GM19023 (cell line): ENCODE data around the gene XPR1.
A peak's percentile ranks its signal among the peaks of the same experiment; 100 is the strongest.

ENCODE experiments used
- ATAC-seq: cut with Tn5 transposase; IDR thresholded peaks from one replicate; pipeline ENCODE4 v1.9.1; 2021; ENCODE audit warnings: mild to moderate bottlenecking, moderate library complexity; ENCODE audit not compliant: unreplicated experiment

Gene XPR1

DNA sequence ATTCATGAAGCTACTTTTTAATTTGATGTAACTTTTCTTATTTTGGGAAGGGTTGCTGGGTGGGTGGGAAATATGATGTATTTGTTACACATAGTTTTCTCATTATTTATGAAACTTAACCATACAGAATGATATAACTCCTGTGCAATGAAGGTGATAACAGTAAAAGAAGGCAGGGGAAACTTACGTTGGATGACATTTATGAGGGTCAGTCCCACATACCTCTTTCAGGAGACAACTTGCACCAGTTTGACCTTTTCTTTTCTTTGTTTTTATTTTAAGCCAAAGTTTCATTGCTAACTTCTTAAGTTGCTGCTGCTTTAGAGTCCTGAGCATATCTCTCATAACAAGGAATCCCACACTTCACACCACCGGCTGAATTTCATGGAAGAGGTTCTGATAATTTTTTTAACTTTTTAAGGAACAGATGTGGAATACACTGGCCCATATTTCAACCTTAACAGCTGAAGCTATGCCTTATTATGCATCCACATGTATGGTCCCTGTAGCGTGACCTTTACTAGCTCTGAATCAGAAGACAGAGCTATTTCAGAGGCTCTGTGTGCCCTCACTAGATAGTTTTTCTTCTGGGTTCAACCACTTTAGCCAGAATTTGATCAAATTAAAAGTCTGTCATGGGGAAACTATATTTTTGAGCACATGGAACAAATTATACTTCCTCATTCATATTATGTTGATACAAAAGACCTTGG is 252.9 kb downstream of the XPR1 start:
- ATAC-seq = no peak

- no peak for ATAC-seq
These were observed 254.5 kb downstream of the XPR1 start for GRCh38 chr1:180886338-180886737.

GRCh38 chr1:180887841-180888240 is 256.0 kb downstream of the XPR1 start:
- ATAC-seq = no peak

- no peak for ATAC-seq
These were observed 257.0 kb downstream of the XPR1 start for GRCh38 chr1:180888870-180889269.

DNA sequence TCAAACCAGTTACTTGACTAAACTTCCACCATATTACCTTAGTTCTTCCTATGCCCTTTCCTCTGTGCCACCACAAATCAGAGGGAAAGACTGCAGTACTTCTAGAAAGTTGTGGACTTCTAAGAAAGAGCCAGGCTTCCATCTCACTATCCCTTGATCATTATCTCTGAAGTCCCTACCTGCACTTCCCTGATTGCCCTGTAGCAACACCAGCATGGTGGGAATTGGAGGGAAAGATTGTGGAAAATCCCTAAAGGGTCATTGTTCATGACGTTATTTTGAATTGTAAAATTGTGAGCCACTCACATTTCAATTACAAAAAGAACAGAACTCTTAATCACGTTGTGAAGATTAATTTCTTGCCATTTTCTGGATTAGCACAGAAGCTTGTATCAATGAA is 257.5 kb downstream of the XPR1 start:
- no peak for ATAC-seq

- ATAC-seq = no peak
These were observed 260.4 kb downstream of the XPR1 start for GRCh38 chr1:180892272-180892671.

GRCh38 chr1:180892675-180893074 is 260.9 kb downstream of the XPR1 start:
- no peak for ATAC-seq

DNA sequence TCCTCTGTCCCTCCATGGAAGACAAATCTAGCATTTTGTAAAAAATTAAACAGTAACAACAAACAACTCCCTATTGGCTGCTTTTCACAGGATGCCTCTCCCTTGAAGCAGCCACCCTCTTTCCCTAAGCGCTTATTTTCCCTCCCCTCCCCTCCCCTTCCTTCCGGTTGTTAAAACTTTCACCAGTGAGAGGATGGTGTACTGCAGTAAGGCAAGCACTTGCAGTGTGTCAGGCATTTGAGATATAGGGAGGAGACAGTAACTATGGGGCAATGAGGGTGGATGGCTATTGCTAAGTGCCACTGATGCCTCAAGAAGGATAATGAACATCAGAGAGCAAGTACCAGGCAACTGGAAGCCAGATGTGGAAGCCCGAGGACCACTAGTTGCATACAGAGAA is 261.8 kb downstream of the XPR1 start:
- no peak for ATAC-seq

- no peak for ATAC-seq
These were observed 264.3 kb downstream of the XPR1 start for GRCh38 chr1:180896161-180896560.

GRCh38 chr1:180898441-180899219 is 266.8 kb downstream of the XPR1 start:
- no peak for ATAC-seq

GRCh38 chr1:180899262-180899661 is 267.4 kb downstream of the XPR1 start:
- no peak for ATAC-seq

DNA sequence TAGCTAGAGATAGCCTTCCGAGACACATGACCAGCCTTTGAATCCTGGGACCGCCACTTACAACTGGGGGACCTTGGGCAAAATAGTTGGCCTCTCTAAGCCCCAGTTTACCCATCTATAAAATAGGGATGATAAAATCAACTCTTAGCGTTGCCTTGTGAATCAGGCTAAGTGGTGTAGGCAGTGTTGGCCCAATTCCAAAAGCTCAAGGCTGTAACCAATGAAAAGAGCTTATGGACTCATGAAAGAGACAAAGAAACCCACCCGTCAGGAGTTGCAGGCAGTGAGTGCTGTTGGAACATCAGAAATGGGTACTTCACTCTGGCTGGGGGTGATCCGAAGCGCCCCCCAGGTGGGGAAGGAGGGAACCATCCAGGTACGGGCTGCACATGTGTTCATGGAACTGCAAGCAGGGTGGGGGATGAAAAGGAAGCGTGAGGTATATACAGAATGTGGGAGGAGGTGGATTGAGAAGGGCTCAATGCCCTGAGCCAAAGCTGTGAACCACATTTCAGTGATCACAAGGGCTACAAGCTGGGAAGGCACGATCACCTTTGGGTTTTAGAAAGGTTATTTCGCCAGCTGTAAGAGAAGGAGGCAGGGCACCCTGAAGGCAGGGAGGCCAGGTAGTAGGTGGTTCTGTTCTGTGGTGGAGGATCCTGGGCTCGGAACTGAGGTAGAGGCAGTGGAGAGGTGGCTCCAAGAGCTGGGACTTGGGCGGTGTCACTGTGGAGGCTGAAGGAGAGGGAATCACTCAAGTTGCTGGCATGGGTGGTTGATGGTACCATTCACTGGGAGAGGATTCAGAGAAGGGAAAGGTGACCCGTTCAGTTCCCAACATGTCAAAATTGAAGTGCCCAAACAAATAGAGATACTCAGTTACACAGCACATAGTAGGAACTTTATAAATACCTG is 269.5 kb downstream of the XPR1 start:
- ATAC-seq = no peak

- no peak for ATAC-seq
These were observed 270.7 kb downstream of the XPR1 start for GRCh38 chr1:180902541-180902940.

GRCh38 chr1:180905927-180906326 is 274.1 kb downstream of the XPR1 start:
- no peak for ATAC-seq

DNA sequence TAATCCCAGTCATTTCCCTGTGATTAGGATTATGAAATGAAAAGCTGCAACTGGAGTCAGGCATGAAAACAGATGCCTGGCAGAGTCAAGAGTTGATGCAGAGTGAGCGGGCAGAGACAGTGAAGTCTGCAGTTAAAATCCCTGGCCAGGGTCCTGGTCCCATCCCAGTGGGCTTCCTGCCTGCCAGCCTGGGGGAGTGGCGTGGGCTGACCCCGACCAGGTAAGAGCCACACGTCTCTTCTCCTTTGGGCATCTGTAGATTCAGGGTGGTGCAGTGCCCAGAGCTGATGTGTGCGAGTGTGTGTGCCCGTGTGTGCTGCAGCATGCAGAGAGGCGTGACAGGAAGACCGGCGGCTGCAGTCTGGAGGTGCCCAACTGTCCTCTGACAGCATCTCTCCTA is 274.7 kb downstream of the XPR1 start:
- ATAC-seq = no peak

DNA sequence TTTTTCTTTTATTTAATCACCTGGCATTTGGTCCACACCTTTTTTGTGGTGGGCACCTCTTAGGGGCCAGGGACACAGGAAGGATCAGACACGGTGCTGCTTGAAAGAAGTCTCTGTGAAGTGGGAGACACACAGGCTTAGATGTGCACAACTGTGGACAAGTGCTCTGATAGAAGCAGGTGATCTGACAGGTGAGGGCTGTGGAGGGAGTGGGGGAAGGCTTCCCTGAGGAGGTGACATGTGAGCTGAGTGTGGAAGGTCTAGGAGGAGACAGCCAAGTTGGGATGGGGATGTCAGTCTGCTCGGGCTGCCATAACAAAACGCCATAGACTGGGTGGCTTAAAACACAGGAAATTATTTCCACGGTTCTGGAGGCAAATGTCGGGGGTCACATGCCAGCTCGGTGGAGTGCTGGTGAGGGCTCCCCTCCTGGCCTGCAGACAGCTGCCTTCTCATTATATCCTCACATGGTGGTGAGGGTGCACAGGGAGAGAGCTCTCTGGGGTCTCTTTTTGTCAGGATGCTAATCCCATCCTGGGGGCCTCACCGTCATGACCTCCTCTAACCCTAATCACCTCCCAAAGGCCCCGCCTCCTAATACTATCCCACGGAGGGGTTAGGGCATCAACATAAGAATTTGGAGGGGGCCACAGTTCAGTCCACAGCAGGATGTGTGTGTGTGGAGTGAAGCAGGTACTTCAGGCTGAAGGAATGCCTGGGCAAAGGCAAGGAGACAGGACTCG is 275.7 kb downstream of the XPR1 start:
- ATAC-seq = no peak

DNA sequence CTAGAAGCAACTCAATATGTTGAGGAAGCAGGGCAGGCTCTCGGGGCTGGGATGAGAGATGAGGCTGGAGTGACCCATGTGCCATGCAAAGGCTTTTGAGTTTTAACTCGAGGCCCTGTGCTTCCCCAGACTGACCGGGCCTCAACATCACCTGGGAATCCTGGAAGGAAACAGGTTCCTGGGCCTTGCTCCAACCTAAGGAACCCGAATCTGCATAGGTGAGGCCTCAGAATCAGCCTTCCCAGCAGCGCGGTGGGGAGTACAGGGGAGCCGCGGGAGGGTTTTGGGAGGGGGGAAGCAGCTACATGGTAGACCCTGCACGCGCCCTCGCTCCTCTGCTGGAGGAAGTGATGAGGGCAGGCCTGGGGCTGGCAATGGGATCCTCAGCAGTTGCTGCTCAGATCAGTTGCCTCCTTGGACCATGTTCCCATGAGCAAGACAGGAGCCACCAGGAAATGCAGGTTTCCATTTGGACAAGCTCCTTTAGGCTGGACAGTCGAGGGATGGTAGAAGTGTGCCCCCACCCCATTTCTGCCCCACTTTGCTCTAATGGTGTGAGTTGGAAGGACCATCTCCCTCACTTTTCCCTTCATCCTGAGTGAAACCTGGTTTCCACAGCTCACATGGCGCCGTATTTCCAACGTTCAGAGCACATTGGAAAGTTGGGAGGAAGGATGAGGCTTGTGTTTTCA is 276.4 kb downstream of the XPR1 start:
- ATAC-seq = no peak

- peak; percentile 38 for ATAC-seq
These were observed 277.2 kb downstream of the XPR1 start for GRCh38 chr1:180909005-180909414.

- ATAC-seq = peak; percentile 42
These were observed 277.7 kb downstream of the XPR1 start for GRCh38 chr1:180909462-180909976.

GRCh38 chr1:180911640-180912191 is 279.9 kb downstream of the XPR1 start:
- no peak for ATAC-seq
